GM12891 (cell line): ENCODE data around the gene LBHD1.
"Not testable (repeated sequence)": the region's sequence is repeated elsewhere in the genome, so short reads cannot be mapped to it uniquely, and the experiment has no call there.

Experiments used
- DNase-seq: peaks from one replicate; pipeline ENCODE4 v3.0.0; 2011; ENCODE audit warnings: low spot score; ENCODE audit not compliant: insufficient read length
- FAIRE-seq: peaks from 2 replicates; lab custom pipeline; 2011; peaks lifted over from hg19 to GRCh38; lab: Jason Lieb, UNC
- PAX5 ChIP-seq: IDR thresholded peaks from 2 replicates; pipeline ENCODE4 v1.6.1; 2011; ENCODE audit warnings: low read length, moderate library complexity, mild to moderate bottlenecking; ENCODE audit not compliant: insufficient read depth, severe bottlenecking
- POLR2A ChIP-seq: IDR thresholded peaks from 2 replicates; pipeline ENCODE4 v1.6.1; 2011; ENCODE audit warnings: low read depth, low read length, control low read depth
- POLR2AphosphoS5 ChIP-seq: IDR thresholded peaks from 2 replicates; pipeline ENCODE4 v1.6.1; 2011; ENCODE audit warnings: low read depth, low read length, control low read depth
- POU2F2 ChIP-seq: IDR thresholded peaks from 2 replicates; pipeline ENCODE4 v1.6.1; 2011; ENCODE audit warnings: low read depth, mild to moderate bottlenecking, control low read depth, low read length, moderate library complexity
- SPI1 ChIP-seq: IDR thresholded peaks from 2 replicates; pipeline ENCODE4 v1.6.1; 2011; ENCODE audit warnings: low read depth, low read length, control low read depth
- TAF1 ChIP-seq: IDR thresholded peaks from 2 replicates; pipeline ENCODE4 v1.6.1; 2011; ENCODE audit warnings: low read depth, low read length, control low read depth

Gene LBHD1

GRCh38 chr11:62677156-62677555, 5.1 kb upstream of the LBHD1 start:
- no peak for TF ChIP-seq POU2F2
- TF ChIP-seq SPI1: no peak
- no peak for TF ChIP-seq PAX5
- no peak for TF ChIP-seq POLR2A
- TF ChIP-seq TAF1: no peak
- no peak for TF ChIP-seq POLR2AphosphoS5
- DNase-seq (no peak), FAIRE-seq (no peak)

- no peak for TF ChIP-seq TAF1
- TF ChIP-seq SPI1: no peak
- no peak for TF ChIP-seq POLR2AphosphoS5
- TF ChIP-seq POU2F2: no peak
- no peak for TF ChIP-seq PAX5
- no peak for TF ChIP-seq POLR2A
- no peak for FAIRE-seq
- no peak for DNase-seq
Observed at GRCh38 chr11:62676698-62677097, 4.6 kb upstream of the LBHD1 start.

GRCh38 chr11:62675415-62675814, 3.3 kb upstream of the LBHD1 start:
- FAIRE-seq: not testable (repeated sequence)

GRCh38 chr11:62673196-62673525, 1.1 kb upstream of the LBHD1 start:
- TF ChIP-seq SPI1: no peak
- no peak for TF ChIP-seq POLR2A
- no peak for TF ChIP-seq POLR2AphosphoS5
- no peak for TF ChIP-seq TAF1
- no peak for TF ChIP-seq POU2F2
- no peak for TF ChIP-seq PAX5
- DNase-seq: no peak
- FAIRE-seq: no peak

More at GRCh38 chr11:62675415-62675814, 3.3 kb upstream of the LBHD1 start:
- DNase-seq: not testable (repeated sequence)

- FAIRE-seq: no peak
- TF ChIP-seq SPI1: no peak
- TF ChIP-seq POLR2A: 0 out of 2 replicates have a peak, but pooled peaks have one; percentile 37
- DNase-seq: no peak
Observed at GRCh38 chr11:62671236-62671607, 845 bp downstream of the LBHD1 start.

GRCh38 chr11:62669420-62670161, 2.5 kb downstream of the LBHD1 start:
- no peak for TF ChIP-seq PAX5
- TF ChIP-seq TAF1: no peak
- TF ChIP-seq POLR2AphosphoS5: no peak
- no peak for TF ChIP-seq POU2F2
- TF ChIP-seq POLR2A: no peak
- no peak for DNase-seq
- no peak for FAIRE-seq

GRCh38 chr11:62667460-62667859, 4.6 kb downstream of the LBHD1 start:
- FAIRE-seq (no peak), DNase-seq (no peak)
- TF ChIP-seq POLR2A: no peak
- no peak for TF ChIP-seq POLR2AphosphoS5
- no peak for TF ChIP-seq PAX5
- TF ChIP-seq SPI1: no peak
- TF ChIP-seq TAF1: no peak
- no peak for TF ChIP-seq POU2F2

- DNase-seq (no peak), FAIRE-seq (no peak)
- no peak for TF ChIP-seq TAF1
- peak; percentile 49; the same call in 1 of the 2 replicates for TF ChIP-seq POLR2AphosphoS5
- TF ChIP-seq POLR2A: peak; percentile 20; the same call in 1 of the 2 replicates
- no peak for TF ChIP-seq POU2F2
- no peak for TF ChIP-seq SPI1
- no peak for TF ChIP-seq PAX5
Observed at GRCh38 chr11:62666259-62666926, 5.7 kb downstream of the LBHD1 start.

GRCh38 chr11:62665599-62666258, 6.3 kb downstream of the LBHD1 start:
- FAIRE-seq (peak; percentile 47), DNase-seq (no peak)
- TF ChIP-seq POLR2AphosphoS5 (0 out of 2 replicates have a peak, but pooled peaks have one; percentile 3), TAF1 (no peak)

GRCh38 chr11:62665075-62665598, 6.9 kb downstream of the LBHD1 start, which contains the start of the genes C11orf98 and CSKMT:
Gene C11orf98 (minus strand): TSS chr11:62665210. CDS start chr11:62665169, 41 bp downstream.
Gene CSKMT (plus strand): TSS chr11:62665312. CDS start chr11:62665880, 568 bp downstream.
- peak; percentile 92 for DNase-seq
- peak; percentile 81 for FAIRE-seq
- TF ChIP-seq PAX5: peak; percentile 70
- peak; percentile 97 for TF ChIP-seq TAF1
- TF ChIP-seq SPI1: peak; percentile 37
- peak; percentile 99 for TF ChIP-seq POLR2AphosphoS5
- peak; percentile 100 for TF ChIP-seq POLR2A
- peak; percentile 94 for TF ChIP-seq POU2F2
